T-helper 22 cell (primary cell): Measurements from ENCODE around the gene CAMKMT.

Experiments
- DNase-seq: peaks from one replicate; pipeline ENCODE4 v3.0.0-alpha.2; 2020; ENCODE audit warnings: low read depth

CAMKMT gene

DNA sequence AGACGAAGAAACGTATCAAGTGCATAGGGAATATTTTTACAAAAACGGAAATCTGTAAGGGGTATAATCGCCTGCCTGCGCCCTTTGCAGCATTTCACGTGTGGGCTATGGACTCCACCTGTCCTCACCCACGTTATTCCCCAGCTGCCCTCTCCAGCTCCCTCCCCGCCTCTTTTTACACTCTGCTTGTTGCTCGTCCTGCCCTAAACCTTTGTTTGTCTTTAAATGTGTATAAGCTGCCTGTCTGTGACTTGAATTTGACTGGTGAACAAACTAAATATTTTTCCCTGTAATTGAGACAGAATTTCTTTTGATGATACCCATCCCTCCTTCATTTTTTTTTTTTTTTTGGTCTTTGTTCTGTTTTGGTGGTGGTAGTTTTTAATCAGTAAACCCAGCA, 410.4 kb downstream of the CAMKMT start:
- no peak for DNase-seq

GRCh38 chr2:44772669-44773378, 411.1 kb downstream of the CAMKMT start:
- no peak for DNase-seq

GRCh38 chr2:44774826-44775492, 413.2 kb downstream of the CAMKMT start:
- DNase-seq, result no peak

- no peak for DNase-seq
Measured at GRCh38 chr2:44777036-44777435, 415.3 kb downstream of the CAMKMT start.

- no peak for DNase-seq
Measured at GRCh38 chr2:44777537-44777936, 415.8 kb downstream of the CAMKMT start.

- DNase-seq, result no peak
Measured at GRCh38 chr2:44778221-44778654, 416.5 kb downstream of the CAMKMT start.

DNA sequence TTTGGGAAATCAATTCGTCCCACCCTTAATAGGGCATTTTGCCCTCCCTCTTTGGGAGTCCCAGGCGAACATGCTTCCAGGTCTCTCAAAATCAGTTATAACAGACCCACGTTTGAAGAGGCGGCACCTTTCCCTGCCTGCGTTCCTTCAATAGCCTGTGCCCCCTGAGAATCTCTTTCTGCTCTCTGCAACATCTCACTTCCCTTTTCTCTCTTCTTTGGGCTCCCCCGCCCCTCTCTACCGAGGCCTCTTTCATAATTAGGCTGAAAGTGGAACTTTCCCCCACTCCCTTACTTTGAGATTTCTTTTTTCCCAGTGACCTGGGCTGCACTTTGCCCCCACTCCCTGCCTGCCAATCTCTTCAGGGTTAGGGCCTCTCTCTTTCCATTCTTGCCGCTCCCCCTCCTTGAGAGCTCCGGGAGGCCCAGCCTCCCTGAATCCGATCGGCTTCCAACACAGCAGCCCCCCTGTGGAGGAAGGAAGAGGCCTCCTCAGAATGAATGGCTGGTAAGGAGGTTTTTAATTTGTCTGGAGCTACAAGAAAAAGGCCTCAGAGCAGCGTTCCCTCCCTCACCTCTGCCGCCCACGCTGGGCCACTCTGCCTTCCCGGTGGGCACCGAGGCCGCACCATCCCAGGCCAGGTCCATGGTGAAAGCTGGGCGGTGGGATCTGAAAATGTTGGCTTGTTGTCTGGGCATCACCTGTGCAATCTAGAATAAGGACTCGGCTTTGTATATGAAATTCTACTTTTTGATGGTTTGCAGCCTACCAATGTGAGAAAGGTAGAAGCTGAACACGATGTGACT, 417.1 kb downstream of the CAMKMT start:
- DNase-seq, result no peak

DNA sequence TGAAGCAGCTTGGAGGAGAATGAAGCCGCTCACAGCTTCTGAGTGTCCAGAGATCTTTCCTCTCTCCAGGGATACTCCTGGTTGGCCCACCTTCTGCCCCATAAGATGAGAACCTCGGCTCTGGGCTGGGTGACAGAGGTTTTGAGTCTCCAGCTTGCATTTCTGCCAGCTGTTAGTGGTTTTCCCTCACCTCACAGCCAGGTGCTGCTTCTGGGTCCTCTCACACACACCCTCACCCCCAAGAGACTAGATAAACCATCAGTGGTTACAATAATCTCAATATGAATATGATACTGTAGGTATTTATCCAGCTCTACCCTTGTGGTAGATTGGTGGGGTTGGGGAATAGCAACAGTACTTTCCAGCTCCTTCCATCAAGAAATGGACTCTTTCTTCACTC, 418.0 kb downstream of the CAMKMT start:
- DNase-seq, result no peak

- DNase-seq, result no peak
Measured at GRCh38 chr2:44780406-44780805, 418.7 kb downstream of the CAMKMT start.

GRCh38 chr2:44785433-44785832, 423.7 kb downstream of the CAMKMT start:
- DNase-seq, result no peak

GRCh38 chr2:44786045-44786816, 424.5 kb downstream of the CAMKMT start:
- DNase-seq, result no peak

GRCh38 chr2:44786817-44787214, 425.1 kb downstream of the CAMKMT start:
- no peak for DNase-seq

GRCh38 chr2:44787663-44788062, 425.9 kb downstream of the CAMKMT start:
- DNase-seq, result no peak

- no peak for DNase-seq
Measured at GRCh38 chr2:44789446-44789845, 427.7 kb downstream of the CAMKMT start.

- no peak for DNase-seq
Measured at GRCh38 chr2:44789971-44790721, 428.4 kb downstream of the CAMKMT start.

GRCh38 chr2:44793322-44793870, 431.6 kb downstream of the CAMKMT start:
- no peak for DNase-seq

DNA sequence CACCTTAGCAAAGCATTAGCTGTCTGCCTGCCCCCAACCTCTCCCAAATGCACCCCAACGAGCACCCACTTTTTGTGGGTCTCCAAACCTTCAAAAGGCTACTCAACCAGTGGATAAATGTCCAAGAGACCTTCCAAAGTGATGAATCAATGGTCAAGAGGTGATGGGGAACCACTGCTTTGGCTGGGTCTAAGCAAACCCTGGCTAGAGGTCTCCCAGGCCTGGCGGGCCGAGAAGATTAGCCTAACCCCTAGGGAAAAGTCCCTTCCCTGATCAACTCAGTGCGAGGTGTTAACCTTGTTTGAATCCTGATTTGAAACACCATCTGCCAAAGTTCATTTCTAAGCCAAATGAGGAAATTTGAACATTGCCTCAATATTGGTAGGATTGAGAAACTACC, 435.0 kb downstream of the CAMKMT start:
- no peak for DNase-seq

DNA sequence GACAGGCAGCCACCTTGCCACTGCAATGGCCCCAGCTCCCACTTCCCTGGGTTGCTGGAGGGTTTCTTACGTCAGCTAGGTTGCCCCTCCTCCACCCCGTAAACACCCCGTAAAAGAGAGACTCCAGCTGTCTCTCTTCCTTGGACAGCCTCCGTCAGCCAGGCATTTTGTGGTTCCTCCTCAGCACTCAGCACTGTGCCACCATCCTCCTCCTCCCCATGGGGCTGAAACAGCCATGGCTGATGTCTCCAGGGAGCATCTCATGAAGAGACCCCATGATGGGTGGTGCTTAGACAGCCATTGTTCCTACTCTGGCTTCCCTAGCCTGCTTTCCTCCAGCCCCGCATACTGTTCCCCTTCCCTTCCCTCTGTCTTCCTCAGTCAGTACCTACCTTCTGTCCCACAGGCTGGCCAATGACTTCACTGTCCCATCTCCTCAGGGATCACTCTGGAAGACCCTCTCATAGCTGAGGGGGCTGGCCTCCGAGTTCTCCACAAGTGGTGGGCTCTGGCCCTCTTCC, 436.5 kb downstream of the CAMKMT start:
- DNase-seq, result no peak

GRCh38 chr2:44799105-44799504, 437.4 kb downstream of the CAMKMT start:
- no peak for DNase-seq

GRCh38 chr2:44799754-44800153, 438.0 kb downstream of the CAMKMT start:
- DNase-seq, result no peak

DNA sequence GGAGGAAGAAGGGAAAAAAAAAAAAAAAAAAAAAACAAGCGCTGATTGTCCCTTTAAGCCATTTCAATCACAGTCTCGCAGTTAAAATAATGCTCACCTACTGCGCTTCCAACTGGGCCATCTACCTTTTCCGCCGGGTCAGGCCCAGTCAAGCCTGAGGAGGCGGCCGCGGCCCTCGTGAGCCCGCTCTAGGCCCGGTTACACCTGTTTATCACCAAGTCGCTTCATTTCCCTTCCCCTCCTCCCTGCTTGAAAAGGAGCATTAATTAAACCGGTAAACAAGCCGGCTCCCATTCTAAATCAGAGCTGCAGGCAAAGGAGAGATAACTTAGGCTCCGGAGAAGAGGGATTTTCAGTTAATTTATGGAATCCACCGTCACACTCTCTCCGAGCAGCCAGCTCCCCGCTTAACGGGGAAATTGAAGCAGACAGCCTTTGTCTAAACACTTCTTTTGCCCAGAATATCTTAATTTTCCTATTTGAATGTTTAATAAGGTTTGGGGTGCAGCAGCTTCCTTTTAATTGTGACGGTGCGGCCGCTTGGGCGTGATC, 439.6 kb downstream of the CAMKMT start:
- no peak for DNase-seq
